ENCODE data around the gene GPHN.

Gene GPHN

DNA sequence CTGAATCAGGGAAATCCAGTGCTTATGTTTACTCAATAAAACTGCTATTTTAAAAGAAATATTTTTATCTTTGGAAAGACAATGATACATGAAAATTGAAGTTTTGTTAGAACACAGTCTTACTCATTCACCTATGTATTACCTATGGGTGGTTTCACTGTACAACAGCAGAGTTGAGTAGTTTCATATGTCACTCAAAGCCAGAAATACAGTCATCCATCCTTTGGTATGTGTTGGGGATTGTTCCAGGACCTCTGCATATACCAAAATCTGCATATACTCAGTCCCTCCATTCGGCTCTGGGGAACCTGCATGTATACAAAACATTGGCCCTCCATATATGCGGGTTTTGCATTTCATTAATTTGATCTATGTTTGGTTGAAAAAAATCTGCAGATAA is 190.6 kb downstream of the GPHN start:
- TF ChIP-seq, protein P1, sequence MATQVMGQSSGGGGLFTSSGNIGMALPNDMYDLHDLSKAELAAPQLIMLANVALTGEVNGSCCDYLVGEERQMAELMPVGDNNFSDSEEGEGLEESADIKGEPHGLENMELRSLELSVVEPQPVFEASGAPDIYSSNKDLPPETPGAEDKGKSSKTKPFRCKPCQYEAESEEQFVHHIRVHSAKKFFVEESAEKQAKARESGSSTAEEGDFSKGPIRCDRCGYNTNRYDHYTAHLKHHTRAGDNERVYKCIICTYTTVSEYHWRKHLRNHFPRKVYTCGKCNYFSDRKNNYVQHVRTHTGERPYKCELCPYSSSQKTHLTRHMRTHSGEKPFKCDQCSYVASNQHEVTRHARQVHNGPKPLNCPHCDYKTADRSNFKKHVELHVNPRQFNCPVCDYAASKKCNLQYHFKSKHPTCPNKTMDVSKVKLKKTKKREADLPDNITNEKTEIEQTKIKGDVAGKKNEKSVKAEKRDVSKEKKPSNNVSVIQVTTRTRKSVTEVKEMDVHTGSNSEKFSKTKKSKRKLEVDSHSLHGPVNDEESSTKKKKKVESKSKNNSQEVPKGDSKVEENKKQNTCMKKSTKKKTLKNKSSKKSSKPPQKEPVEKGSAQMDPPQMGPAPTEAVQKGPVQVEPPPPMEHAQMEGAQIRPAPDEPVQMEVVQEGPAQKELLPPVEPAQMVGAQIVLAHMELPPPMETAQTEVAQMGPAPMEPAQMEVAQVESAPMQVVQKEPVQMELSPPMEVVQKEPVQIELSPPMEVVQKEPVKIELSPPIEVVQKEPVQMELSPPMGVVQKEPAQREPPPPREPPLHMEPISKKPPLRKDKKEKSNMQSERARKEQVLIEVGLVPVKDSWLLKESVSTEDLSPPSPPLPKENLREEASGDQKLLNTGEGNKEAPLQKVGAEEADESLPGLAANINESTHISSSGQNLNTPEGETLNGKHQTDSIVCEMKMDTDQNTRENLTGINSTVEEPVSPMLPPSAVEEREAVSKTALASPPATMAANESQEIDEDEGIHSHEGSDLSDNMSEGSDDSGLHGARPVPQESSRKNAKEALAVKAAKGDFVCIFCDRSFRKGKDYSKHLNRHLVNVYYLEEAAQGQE (IDR thresholded peaks at IDR 0.05; ENCODE audit: low read depth) = no peak
- TF ChIP-seq ZBTB7A (IDR thresholded peaks at IDR 0.05; ENCODE audit: low read depth) = no peak
- TF ChIP-seq FOXM1 (IDR thresholded peaks at IDR 0.05; ENCODE audit: borderline replicate concordance, low read depth) = no peak
- TF ChIP-seq YY1 (IDR thresholded peaks at IDR 0.05; ENCODE audit: low read depth) = no peak
- no peak for TF ChIP-seq CEBPB (IDR thresholded peaks at IDR 0.05)
- no peak for TF ChIP-seq RAD21 (IDR thresholded peaks at IDR 0.05; ENCODE audit: low read depth)
- no peak for TF ChIP-seq CREB1 (IDR thresholded peaks at IDR 0.05; ENCODE audit: low read depth)
- no peak for TF ChIP-seq TEAD4 (IDR thresholded peaks at IDR 0.05)
- TF ChIP-seq EP300 (IDR thresholded peaks at IDR 0.05; ENCODE audit: borderline replicate concordance) = no peak
- TF ChIP-seq TAF1 (IDR thresholded peaks at IDR 0.05; ENCODE audit: low read depth) = no peak
- TF ChIP-seq NFIC (IDR thresholded peaks at IDR 0.05) = no peak
- TF ChIP-seq EGR1 (IDR thresholded peaks at IDR 0.05) = no peak

DNA sequence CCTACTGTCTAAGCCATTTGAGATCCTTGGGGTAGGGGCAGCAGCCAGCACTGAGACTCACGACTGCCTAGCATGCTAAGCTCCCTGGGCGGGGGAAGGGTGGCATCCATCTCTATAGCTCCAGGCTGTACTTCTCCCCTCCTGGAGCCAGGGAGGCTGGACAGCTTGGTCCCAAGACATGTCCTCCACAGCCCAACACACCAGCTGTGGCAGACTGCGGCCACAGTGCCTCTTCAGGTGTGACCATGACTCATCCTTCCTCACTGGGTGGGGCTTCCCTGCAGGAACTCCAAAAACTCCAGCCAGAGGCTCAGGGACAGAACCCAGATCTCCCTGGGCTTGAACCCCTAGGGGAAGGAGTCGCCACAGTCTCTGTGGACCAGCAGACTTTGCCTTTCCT is 193.9 kb downstream of the GPHN start:
- no peak for TF ChIP-seq ZBTB7A (IDR thresholded peaks at IDR 0.05; ENCODE audit: low read depth)

DNA sequence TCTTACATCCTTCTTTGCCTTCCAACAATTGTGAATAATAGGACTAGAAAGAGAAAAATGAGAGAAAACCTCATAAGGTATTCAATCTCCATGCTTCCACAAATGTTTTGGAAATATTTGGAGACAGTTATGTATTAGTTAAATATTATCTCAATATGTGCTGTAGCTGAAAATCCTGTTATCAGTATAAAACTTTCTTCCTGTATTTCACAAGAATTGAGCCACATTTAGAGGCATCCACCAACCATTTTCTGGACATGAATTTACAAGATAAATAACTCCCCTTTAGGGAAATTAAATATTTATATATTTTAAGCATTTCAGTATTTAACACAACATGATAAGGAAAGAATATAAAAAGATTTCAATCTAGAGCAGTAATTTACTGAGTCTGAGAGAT is 200.3 kb downstream of the GPHN start:
- TF ChIP-seq EP300 (IDR thresholded peaks at IDR 0.05; ENCODE audit: borderline replicate concordance) = no peak
- TF ChIP-seq NFIC (IDR thresholded peaks at IDR 0.05) = no peak
- no peak for TF ChIP-seq YY1 (IDR thresholded peaks at IDR 0.05; ENCODE audit: low read depth)
- TF ChIP-seq, protein P2, sequence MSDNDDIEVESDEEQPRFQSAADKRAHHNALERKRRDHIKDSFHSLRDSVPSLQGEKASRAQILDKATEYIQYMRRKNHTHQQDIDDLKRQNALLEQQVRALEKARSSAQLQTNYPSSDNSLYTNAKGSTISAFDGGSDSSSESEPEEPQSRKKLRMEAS (IDR thresholded peaks at IDR 0.05) = no peak
- TF ChIP-seq CREB1 (IDR thresholded peaks at IDR 0.05; ENCODE audit: low read depth) = no peak

DNA sequence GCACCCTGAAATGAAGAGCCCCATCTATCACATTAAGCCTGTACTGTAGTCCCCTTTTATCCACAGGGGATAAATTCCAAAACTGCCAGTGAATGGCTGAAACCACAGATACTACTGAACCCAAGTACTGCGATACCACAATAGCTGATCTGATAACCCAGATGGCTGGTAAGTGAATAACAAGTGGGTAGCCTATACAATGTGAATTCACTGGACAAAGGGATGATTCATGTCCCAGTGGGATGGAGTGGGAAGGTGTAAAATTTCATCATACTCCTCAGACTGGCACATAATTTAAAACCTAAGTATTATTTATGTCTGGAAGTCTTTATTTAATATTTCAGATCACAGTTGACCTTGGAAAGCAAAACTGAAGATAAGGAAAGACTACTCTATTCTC is 201.3 kb downstream of the GPHN start:
- TF ChIP-seq EGR1 (IDR thresholded peaks at IDR 0.05) = no peak
- TF ChIP-seq CEBPB (IDR thresholded peaks at IDR 0.05) = no peak
- TF ChIP-seq ZBTB7A (IDR thresholded peaks at IDR 0.05; ENCODE audit: low read depth) = no peak
- TF ChIP-seq, protein P3, sequence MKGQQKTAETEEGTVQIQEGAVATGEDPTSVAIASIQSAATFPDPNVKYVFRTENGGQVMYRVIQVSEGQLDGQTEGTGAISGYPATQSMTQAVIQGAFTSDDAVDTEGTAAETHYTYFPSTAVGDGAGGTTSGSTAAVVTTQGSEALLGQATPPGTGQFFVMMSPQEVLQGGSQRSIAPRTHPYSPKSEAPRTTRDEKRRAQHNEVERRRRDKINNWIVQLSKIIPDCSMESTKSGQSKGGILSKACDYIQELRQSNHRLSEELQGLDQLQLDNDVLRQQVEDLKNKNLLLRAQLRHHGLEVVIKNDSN (IDR thresholded peaks at IDR 0.05) = no peak
- TF ChIP-seq NFIC (IDR thresholded peaks at IDR 0.05) = no peak
- no peak for TF ChIP-seq RAD21 (IDR thresholded peaks at IDR 0.05; ENCODE audit: low read depth)
- TF ChIP-seq TEAD4 (IDR thresholded peaks at IDR 0.05) = no peak
- no peak for TF ChIP-seq TCF12 (IDR thresholded peaks at IDR 0.05; ENCODE audit: low read depth)
- TF ChIP-seq CREB1 (IDR thresholded peaks at IDR 0.05; ENCODE audit: low read depth) = no peak
- no peak for TF ChIP-seq YY1 (IDR thresholded peaks at IDR 0.05; ENCODE audit: low read depth)
- TF ChIP-seq, protein P1 (IDR thresholded peaks at IDR 0.05; ENCODE audit: low read depth) = no peak
- no peak for TF ChIP-seq EP300 (IDR thresholded peaks at IDR 0.05; ENCODE audit: borderline replicate concordance)
- TF ChIP-seq, protein P2 (IDR thresholded peaks at IDR 0.05) = no peak
- no peak for TF ChIP-seq FOXM1 (IDR thresholded peaks at IDR 0.05; ENCODE audit: borderline replicate concordance, low read depth)
- no peak for TF ChIP-seq TAF1 (IDR thresholded peaks at IDR 0.05; ENCODE audit: low read depth)

DNA sequence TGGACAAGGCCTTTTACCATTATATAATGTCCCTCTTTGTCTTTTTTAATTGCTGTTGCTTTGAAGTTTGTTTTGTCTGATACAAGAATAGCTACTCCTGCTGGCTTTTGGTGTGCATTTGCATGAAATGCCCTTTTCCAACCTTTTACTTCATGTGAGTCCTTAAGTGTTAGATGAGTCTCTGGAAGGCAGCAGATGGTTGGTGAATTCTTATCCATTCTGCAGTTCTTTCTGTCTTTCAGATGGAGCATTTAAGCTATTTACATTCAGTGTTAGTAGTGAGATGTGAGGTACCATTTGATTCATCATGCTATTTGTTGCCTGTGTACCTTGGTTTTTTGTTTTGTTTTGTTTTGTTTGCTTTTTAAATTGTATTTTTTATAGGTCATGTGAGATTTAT is 208.3 kb downstream of the GPHN start:
- TF ChIP-seq FOXM1 (IDR thresholded peaks at IDR 0.05; ENCODE audit: borderline replicate concordance, low read depth) = no peak
- TF ChIP-seq CREB1 (IDR thresholded peaks at IDR 0.05; ENCODE audit: low read depth) = no peak
- TF ChIP-seq NFIC (IDR thresholded peaks at IDR 0.05) = no peak
- TF ChIP-seq YY1 (IDR thresholded peaks at IDR 0.05; ENCODE audit: low read depth) = no peak
- no peak for TF ChIP-seq EGR1 (IDR thresholded peaks at IDR 0.05)
- no peak for TF ChIP-seq TAF1 (IDR thresholded peaks at IDR 0.05; ENCODE audit: low read depth)
- no peak for TF ChIP-seq ZBTB7A (IDR thresholded peaks at IDR 0.05; ENCODE audit: low read depth)
- TF ChIP-seq, protein P3 (IDR thresholded peaks at IDR 0.05) = no peak
- TF ChIP-seq EP300 (IDR thresholded peaks at IDR 0.05; ENCODE audit: borderline replicate concordance) = no peak

DNA sequence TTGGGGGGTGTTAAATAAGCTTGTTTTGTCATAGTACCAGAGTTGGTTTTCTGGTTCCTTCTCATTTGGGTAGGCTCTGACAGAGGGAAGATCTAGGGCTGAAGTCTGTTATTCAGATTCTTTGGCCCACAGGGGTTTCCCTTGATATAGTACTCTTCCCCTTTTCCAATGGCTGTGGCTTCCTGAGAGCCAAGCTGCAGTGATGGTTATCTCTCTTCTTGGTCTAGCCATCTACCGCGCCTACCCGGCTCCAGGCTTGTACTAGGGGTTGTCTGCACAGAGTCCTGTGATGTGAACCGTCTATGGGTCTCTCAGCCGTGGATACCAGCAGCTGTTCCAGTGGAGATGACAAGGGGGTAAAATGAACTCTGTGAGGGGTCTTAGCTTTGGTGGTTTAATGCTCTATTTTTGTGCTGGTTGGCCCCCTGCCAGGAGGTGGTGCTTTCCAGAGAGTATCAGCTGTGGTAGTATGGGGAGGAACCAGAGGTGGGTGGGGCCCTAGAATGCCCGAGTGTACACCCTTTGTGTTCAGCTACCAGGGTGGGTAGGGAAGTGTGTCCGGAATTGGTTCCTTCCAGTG is 209.7 kb downstream of the GPHN start:
- TF ChIP-seq EGR1 (IDR thresholded peaks at IDR 0.05) = no peak
- TF ChIP-seq CEBPB (IDR thresholded peaks at IDR 0.05) = no peak
- no peak for TF ChIP-seq ZBTB7A (IDR thresholded peaks at IDR 0.05; ENCODE audit: low read depth)
- no peak for TF ChIP-seq EP300 (IDR thresholded peaks at IDR 0.05; ENCODE audit: borderline replicate concordance)
- TF ChIP-seq CREB1 (IDR thresholded peaks at IDR 0.05; ENCODE audit: low read depth) = no peak
- TF ChIP-seq, protein P2 (IDR thresholded peaks at IDR 0.05) = no peak
- TF ChIP-seq, protein P1 (IDR thresholded peaks at IDR 0.05; ENCODE audit: low read depth) = no peak
- TF ChIP-seq, protein P3 (IDR thresholded peaks at IDR 0.05) = no peak
- no peak for TF ChIP-seq TAF1 (IDR thresholded peaks at IDR 0.05; ENCODE audit: low read depth)
- TF ChIP-seq NFIC (IDR thresholded peaks at IDR 0.05) = no peak
- no peak for TF ChIP-seq TEAD4 (IDR thresholded peaks at IDR 0.05)
- no peak for TF ChIP-seq TCF12 (IDR thresholded peaks at IDR 0.05; ENCODE audit: low read depth)
- no peak for TF ChIP-seq FOXM1 (IDR thresholded peaks at IDR 0.05; ENCODE audit: borderline replicate concordance, low read depth)
- no peak for TF ChIP-seq YY1 (IDR thresholded peaks at IDR 0.05; ENCODE audit: low read depth)
- TF ChIP-seq RAD21 (IDR thresholded peaks at IDR 0.05; ENCODE audit: low read depth) = no peak

Measured in Ishikawa (cell line).